NB4 (cell line): ENCODE data around the gene HDAC5.

Source experiments
- CTCF ChIP-seq: IDR thresholded peaks from one replicate; pipeline ENCODE4 v1.5.1; 2012; ENCODE audit warnings: low read depth, low read length
- POLR2A ChIP-seq: IDR thresholded peaks from 2 replicates; pipeline ENCODE4 v1.6.1; 2011; ENCODE audit warnings: mild to moderate bottlenecking; ENCODE audit not compliant: insufficient read length; ENCODE audit errors: extremely low read depth

GRCh38 chr17:44044071-44044470, 79.4 kb downstream of the HDAC5 start:
- no peak for TF ChIP-seq CTCF
- no peak for TF ChIP-seq POLR2A
